Measurements from ENCODE around the gene WDR53.
"Not testable (repeated sequence)": the region's sequence is repeated elsewhere in the genome, so short reads cannot be mapped to it uniquely, and the experiment has no call there.

Gene WDR53

DNA sequence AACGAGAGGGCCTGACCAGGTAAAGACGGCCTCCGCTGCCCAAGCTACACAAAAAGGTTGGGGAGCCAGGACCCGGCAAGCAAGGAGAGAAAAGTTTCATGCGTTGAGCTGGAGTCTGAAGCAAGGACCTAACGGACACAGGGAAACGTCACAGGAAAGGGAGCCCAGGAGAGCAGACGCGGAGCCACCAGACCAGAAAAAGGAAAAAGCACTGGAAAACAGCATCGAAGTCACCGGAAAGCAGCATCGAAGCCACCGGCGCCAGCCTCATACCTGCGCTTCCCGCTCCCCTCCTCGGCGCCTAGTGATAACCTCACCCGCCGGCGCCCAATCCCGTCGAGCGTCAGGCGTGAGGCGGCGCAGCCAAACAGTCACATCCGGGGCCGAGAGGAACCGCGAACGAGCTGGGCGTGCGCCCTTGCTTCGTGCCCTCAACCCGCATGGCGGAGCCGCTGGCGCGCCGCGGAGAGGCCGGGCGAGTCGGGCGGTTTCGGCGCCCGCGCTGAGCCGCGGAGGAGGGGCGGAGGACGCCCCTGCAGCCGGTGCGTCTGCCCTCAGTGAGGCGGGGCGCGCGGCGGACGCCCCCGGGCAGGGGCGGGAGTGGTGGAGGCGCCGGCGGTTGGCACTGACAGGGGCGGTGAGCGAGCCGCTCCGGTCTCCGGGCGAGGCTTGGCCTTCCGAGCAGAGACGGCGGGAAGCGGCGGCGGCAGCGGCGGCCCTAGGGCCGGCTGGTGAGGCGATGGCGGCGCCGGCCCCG, at the start of gene WDR53, which contains the start of gene FBXO45:
TSS of gene WDR53 (minus strand) at position 309 of the 757 bp plus-strand sequence. CDS start 7,079 bp downstream, outside the sequence.
TSS of gene FBXO45 (plus strand) at position 415 of the 757 bp plus-strand sequence. CDS start at position 740, 325 bp downstream.
- Histone ChIP-seq H3K36me3 (ENCODE audit: insufficient read depth, low read length) (no peaks in the 10 kb centered on the region), H3K9me3 (ENCODE audit: insufficient read depth, low read depth, low read length) (no peaks in the 10 kb centered on the region), H3K9ac (ENCODE audit: low read depth, low read length, poor library complexity, severe bottlenecking) (peak within 1 kb of the TSS; percentile 91), H4K20me1 (ENCODE audit: insufficient read depth, low read length, poor library complexity, severe bottlenecking) (peaks cover 19% of the 10 kb centered on the region), H3K9me2 (replicated peaks; ENCODE audit: low read depth, low read length) (no peaks in the 10 kb centered on the region), H3K27me3 (ENCODE audit: insufficient read depth, low read length, poor library complexity, severe bottlenecking) (no peaks in the 10 kb centered on the region), H3F3A (ENCODE audit: low read depth) (no peaks in the 10 kb centered on the region), H3K4me3 (ENCODE audit: low read length, poor library complexity, severe bottlenecking) (peak within 1 kb of the TSS; percentile 98), H3K4me2 (ENCODE audit: low read depth, low read length, poor library complexity, severe bottlenecking) (peak within 1 kb of the TSS; percentile 99), H2AFZ (ENCODE audit: low read length) (peak within 1 kb of the TSS; percentile 92), H3K79me2 (ENCODE audit: insufficient read depth, low read length) (peaks cover 62% of the 10 kb centered on the region), H3K4me1 (ENCODE audit: insufficient read depth, low read length, poor library complexity, severe bottlenecking) (peaks cover 69% of the 10 kb centered on the region)
- TF ChIP-seq EZH2phosphoT487 (IDR thresholded peaks at IDR 0.05; ENCODE audit: borderline replicate concordance) (no peak), CTCF (conservative IDR thresholded peaks at IDR 0.05; ENCODE audit: low read length) (no peak)

DNA sequence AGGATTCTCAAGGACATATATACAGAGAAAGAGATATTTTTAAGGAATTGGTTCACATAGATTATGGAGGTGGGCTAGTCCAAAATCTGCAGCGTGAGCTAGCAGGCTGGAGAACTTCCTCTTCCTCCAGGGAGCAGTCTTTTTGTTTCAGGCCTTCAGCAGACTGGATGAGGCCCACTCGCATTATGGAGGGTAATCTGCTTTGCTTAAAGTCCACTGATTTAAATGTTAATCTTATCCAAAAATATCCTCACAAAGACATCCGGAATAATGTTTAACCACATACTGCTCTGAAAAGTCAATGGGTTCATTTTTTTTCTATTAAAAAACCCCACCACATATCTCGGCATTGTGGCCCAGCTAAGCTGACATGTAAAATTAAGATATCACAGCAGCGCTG, 48.9 kb upstream of the WDR53 start:
- Histone ChIP-seq H2AFZ (ENCODE audit: low read length) (no peak overlapping the region), H4K20me1 (ENCODE audit: insufficient read depth, low read length, poor library complexity, severe bottlenecking) (no peaks in the 10 kb centered on the region), H3K9ac (ENCODE audit: low read depth, low read length, poor library complexity, severe bottlenecking) (no peak overlapping the region), H3K4me1 (ENCODE audit: insufficient read depth, low read length, poor library complexity, severe bottlenecking) (peaks cover 34% of the 10 kb centered on the region), H3K27me3 (ENCODE audit: insufficient read depth, low read length, poor library complexity, severe bottlenecking) (no peaks in the 10 kb centered on the region), H3F3A (ENCODE audit: low read depth) (peaks cover 6% of the 10 kb centered on the region; the same call in 1 of the 2 replicates), H3K9me3 (ENCODE audit: insufficient read depth, low read depth, low read length) (no peaks in the 10 kb centered on the region), H3K36me3 (ENCODE audit: insufficient read depth, low read length) (no peaks in the 10 kb centered on the region), H3K4me2 (ENCODE audit: low read depth, low read length, poor library complexity, severe bottlenecking) (no peak overlapping the region), H3K79me2 (ENCODE audit: insufficient read depth, low read length) (0 out of 2 replicates have a peak, but pooled peaks cover 11% of the 10 kb centered on the region), H3K4me3 (ENCODE audit: low read length, poor library complexity, severe bottlenecking) (no peak overlapping the region), H3K9me2 (replicated peaks; ENCODE audit: low read depth, low read length) (no peaks in the 10 kb centered on the region)
- no peak for TF ChIP-seq EZH2phosphoT487 (IDR thresholded peaks at IDR 0.05; ENCODE audit: borderline replicate concordance)
- TF ChIP-seq CTCF (conservative IDR thresholded peaks at IDR 0.05; ENCODE audit: low read length): no peak

DNA sequence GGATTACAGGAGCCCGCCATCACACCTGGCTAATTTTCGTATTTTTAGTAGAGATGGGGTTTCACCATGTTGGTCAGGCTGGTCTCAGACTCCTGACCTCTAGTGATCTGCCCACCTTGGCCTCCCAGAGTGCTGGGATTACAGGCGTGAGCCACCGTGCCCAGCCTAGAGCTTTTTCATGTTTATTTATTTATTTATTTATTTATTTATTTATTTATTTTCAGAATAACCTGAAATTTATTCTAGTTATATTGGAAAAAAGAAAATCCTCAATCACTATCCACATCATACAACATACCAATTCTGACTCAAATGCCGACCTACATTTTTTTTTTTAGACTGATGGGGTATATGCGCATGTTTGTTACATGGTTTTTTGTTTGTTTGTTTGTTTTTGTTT, 46.9 kb upstream of the WDR53 start:
- H3K9ac ChIP-seq (ENCODE audit: low read depth, low read length, poor library complexity, severe bottlenecking); H3K4me2 ChIP-seq (ENCODE audit: low read depth, low read length, poor library complexity, severe bottlenecking); H3K27me3 ChIP-seq (ENCODE audit: insufficient read depth, low read length, poor library complexity, severe bottlenecking); H2AFZ ChIP-seq (ENCODE audit: low read length); H3K4me3 ChIP-seq (ENCODE audit: low read length, poor library complexity, severe bottlenecking); H4K20me1 ChIP-seq (ENCODE audit: insufficient read depth, low read length, poor library complexity, severe bottlenecking); H3K36me3 ChIP-seq (ENCODE audit: insufficient read depth, low read length); H3K9me3 ChIP-seq (ENCODE audit: insufficient read depth, low read depth, low read length); H3K9me2 ChIP-seq (replicated peaks; ENCODE audit: low read depth, low read length): not testable (repeated sequence)
- H3F3A ChIP-seq (ENCODE audit: low read depth): peaks cover 12% of the 10 kb centered on the region; the same call in 1 of the 2 replicates
- H3K4me1 ChIP-seq (ENCODE audit: insufficient read depth, low read length, poor library complexity, severe bottlenecking): peaks cover 51% of the 10 kb centered on the region
- peaks cover 25% of the 10 kb centered on the region for H3K79me2 ChIP-seq (ENCODE audit: insufficient read depth, low read length)
